Heart left ventricle (tissue), 16 donors: ENCODE results near the gene EPHB1. TPM values are rescaled to one million over a fixed set of nuclear protein-coding genes. Genes with fewer than 3 reads are reported as not detected.

Source experiments
- ATAC-seq, 4 donors: fragments of 200-7000 bp; cut with Tn5 transposase; one replicate each; pipeline ENCODE4 v1.9.1; 2020 to 2022; ENCODE audit warnings: moderate library complexity in 4 of 4, mild to moderate bottlenecking in 3 of 4, moderate number of reproducible peaks in 1 of 4
- DNase-seq, 5 donors: peaks; one replicate each; pipeline ENCODE4 v3.0.0-alpha.2; 2020
- H3K27ac ChIP-seq, 12 donors: fragments of 200-600 bp; sonication (generic) in 4 of 12; one replicate each; pipeline versions ENCODE4 v1.5.0 to v1.8.0; 2016 to 2022; ENCODE audit warnings: mild to moderate bottlenecking in 2 of 12
- H3K27me3 ChIP-seq, 9 donors: fragments of 200-600 bp; sonication (generic) in 2 of 9; one replicate each; pipeline versions ENCODE4 v1.5.1 to v1.8.0; 2016 to 2022; ENCODE audit warnings: mild to moderate bottlenecking in 3 of 9
- H3K36me3 ChIP-seq, 9 donors: fragments of 200-600 bp; sonication (generic) in 2 of 9; one replicate each; pipeline versions ENCODE4 v1.5.0 to v1.8.0; 2018 to 2022; ENCODE audit warnings: mild to moderate bottlenecking in 2 of 9
- H3K4me1 ChIP-seq, 12 donors: fragments of 200-600 bp; sonication (generic) in 4 of 12; one replicate each; pipeline versions ENCODE4 v1.5.0 to v1.8.0; 2016 to 2022; ENCODE audit warnings: mild to moderate bottlenecking in 3 of 12
- H3K4me3 ChIP-seq, 12 donors: fragments of 200-600 bp; sonication (generic) in 4 of 12; one replicate each; pipeline versions ENCODE4 v1.5.0 to v1.8.0; 2017 to 2022; ENCODE audit warnings: mild to moderate bottlenecking in 9 of 12, moderate library complexity in 4 of 12
- H3K9me3 ChIP-seq, 12 donors: fragments of 200-600 bp; sonication (generic) in 4 of 12; one replicate each; pipeline versions ENCODE4 v1.5.0 to v1.8.0; 2016 to 2022; ENCODE audit warnings: mild to moderate bottlenecking in 1 of 12
- CTCF ChIP-seq, 12 donors: fragments of 200-600 bp; sonication (generic) in 4 of 12; IDR thresholded peaks; one replicate each; pipeline versions ENCODE4 v1.5.0 to v1.8.0; 2018 to 2022; ENCODE audit warnings: antibody characterized with exemption in 12 of 12, mild to moderate bottlenecking in 5 of 12
- POLR2A ChIP-seq, 2 donors: fragments of 450-650 bp; IDR thresholded peaks; one replicate each; pipeline ENCODE4 v1.6.1; 2017; ENCODE audit warnings: antibody characterized with exemption in 2 of 2, mild to moderate bottlenecking in 2 of 2, moderate library complexity in 2 of 2
- WGBS, 4 donors: extraction: QIAGEN DNeasy Blood & Tissue Kit in 2 of 4; methylation state at CpG; one replicate each; pipeline versions ENCODE4 v1.1.5 to v1.1.7; 2013 to 2018; 5-methylcytosine and 5-hydroxymethylcytosine counted together
- intact Hi-C, 10 donors: fragments of 100-400 bp; cut with DNase I; formaldehyde crosslinking; loops; one replicate each; pipeline versions ENCODE4 v1.11.1 to v1.14.2; 2022
- polyA plus RNA-seq, 2 donors: library from polyadenylated mRNA; stranded (reverse); fragments of 200-250 nt; gene quantifications; one replicate each; pipeline ENCODE4 v1.2.3, GENCODE V29; 2013
- total RNA-seq, 9 donors: library from RNA; depleted of rRNA in 2 of 9; stranded (reverse); fragments of >200 nt in 2 of 9; fragmentation: NEBNext Ultra II Directional in 3 of 9; extraction: Animal tissue kit (Norgen Biotek cat#: 25700) in 3 of 9; gene quantifications; one replicate each; pipeline versions ENCODE4 v1.1.0 to v1.2.4, GENCODE V29; 2016 to 2023
- donor health status: ischemic (EF 13 %, LVEDD 7.1; RV severe dilation, severe dysfunction).
- donor health status: healthy with polysubstance abuse.
- donor health status: DM: no; HTN: yes; CAD: no.
- donor health status: DM: no; HTN: no; CAD: no.
- donor health status: ischemic (EF 25% LVEDD 6.9; RV normal size, moderate dysfunction).
- donor health status: ischemic (EF 25% LVEDD 5.7; RV mildly dilated, moderate dysfunction).
- donor health status: healthy.
- donor health status: DM: yes; HTN: yes; CAD: no.
- donor health status: ischemic (EF 35%, LVEDD 5.7; RV mildly dilated, moderate dysfunction).
- donor health status: nonischemic (EF 11% LVEDD 7.7; RV severe dilation, severe dysfunction).
- donor health status: DM: yes; HTN: yes; CAD: no.
- donor health status: PGD.
- donor health status: ischemic (EF 29% LVEDD 5.4; RV normal size, mild dysfunction).
- donor health status: nonischemic (EF 23%, LVEDD 6.1; RV moderate dilation, normal function).

The EPHB1 gene
- total and polyA plus RNA-seq, 11 donors, result 0.31 to 2.2 (median 1.1) TPM

DNA sequence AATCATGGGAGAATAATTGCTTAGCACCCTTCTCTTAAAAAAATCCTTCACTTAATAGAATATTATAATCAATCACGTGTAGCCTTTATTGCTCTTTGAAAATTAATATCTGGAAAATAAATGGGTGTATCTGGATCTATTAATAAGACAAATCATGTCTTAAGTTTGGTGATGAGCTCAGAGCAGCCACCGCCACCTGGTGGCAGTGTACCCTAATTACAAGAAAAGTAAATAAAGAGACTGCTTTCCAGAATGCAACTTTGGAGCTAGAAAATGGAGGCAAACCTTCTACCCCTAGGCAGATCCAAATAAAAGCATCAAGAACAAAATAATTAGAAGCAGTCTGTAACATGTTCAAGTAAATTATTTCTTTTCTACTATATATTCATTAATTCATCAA lies 43.5 kb downstream of the EPHB1 start:
- peak in 3 of 12 donors; percentile 17 to 45 (median 28) for TF ChIP-seq CTCF (IDR thresholded peaks at IDR 0.05)
- no peak for TF ChIP-seq POLR2A (IDR thresholded peaks at IDR 0.05)
- no peak overlapping the region for H3K27ac ChIP-seq
- H3K36me3 ChIP-seq, result no peaks in the 10 kb centered on the region
- peaks cover 0 to 27% (median 7%) of the 10 kb centered on the region in 12 donors for H3K9me3 ChIP-seq
- DNase-seq (no peak), ATAC-seq (no peak)
- no peaks in the 10 kb centered on the region for H3K4me1 ChIP-seq
- 43 to 60% (median 53%) methylated on average over 2 of the region's 2 CpGs for WGBS, 4 donors
- intact Hi-C loops, result no loop called here
- no peaks in the 10 kb centered on the region for H3K27me3 ChIP-seq
- no peak overlapping the region for H3K4me3 ChIP-seq

DNA sequence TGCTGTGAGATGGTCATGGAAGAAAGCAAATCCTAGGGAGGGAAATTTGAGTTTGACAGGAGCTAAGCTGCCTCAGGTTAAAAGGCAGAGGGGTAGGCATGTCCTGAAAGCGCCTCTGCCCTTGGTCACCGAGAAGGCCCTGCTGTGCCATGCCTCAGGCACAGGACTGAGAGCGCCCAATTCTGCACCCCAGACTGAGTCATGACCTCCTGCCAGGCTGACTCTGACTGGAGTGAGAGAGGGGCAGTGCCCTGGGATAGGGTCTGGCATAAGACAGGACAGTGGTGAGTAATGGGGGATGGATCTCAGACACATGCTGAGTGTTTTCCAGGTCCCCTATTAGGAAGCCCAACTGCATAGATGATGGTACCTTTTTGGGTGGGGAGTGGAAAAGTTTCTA lies 44.4 kb downstream of the EPHB1 start:
- ATAC-seq (no peak), DNase-seq (no peak)
- Histone ChIP-seq H3K27me3 (no peaks in the 10 kb centered on the region), H3K4me1 (no peaks in the 10 kb centered on the region), H3K4me3 (no peak overlapping the region), H3K36me3 (no peaks in the 10 kb centered on the region), H3K27ac (no peak overlapping the region), H3K9me3 (peaks cover 0 to 35% (median 9%) of the 10 kb centered on the region in 12 donors)
- intact Hi-C loops, result no loop called here
- WGBS, 4 donors, result 74 to 97% (median 87%) methylated on average over 3 of the region's 3 CpGs
- TF ChIP-seq POLR2A (IDR thresholded peaks at IDR 0.05) (no peak), CTCF (IDR thresholded peaks at IDR 0.05) (no peak)

DNA sequence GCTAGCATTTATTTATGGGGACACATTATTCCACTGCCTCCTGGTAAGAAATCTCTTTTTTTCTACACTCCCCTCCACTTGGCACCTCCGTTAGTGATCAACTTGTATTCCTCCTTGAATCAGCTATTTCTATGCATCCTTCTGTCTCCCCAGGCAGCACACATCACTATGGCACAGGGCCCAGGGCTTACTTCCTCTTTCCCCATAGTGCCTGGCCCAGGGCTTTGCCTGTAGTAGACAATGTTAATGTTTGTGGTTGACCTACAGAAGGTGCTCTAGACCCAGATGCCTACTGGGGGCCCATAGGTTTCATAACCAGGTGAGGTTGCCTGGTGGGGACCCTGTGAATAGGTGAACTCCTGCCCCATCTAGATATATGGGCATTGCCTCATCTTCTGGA lies 44.9 kb downstream of the EPHB1 start:
- intact Hi-C loops, result no loop called here
- TF ChIP-seq POLR2A (IDR thresholded peaks at IDR 0.05) (no peak), CTCF (IDR thresholded peaks at IDR 0.05) (no peak)

GRCh38 chr3:134840459-134840858 lies 45.4 kb downstream of the EPHB1 start:
- no peaks in the 10 kb centered on the region for H3K27me3 ChIP-seq
- DNase-seq (no peak), ATAC-seq (no peak)
- 82 to 87% (median 84%) methylated on average over 2 of the region's 2 CpGs for WGBS, 4 donors
- TF ChIP-seq CTCF (IDR thresholded peaks at IDR 0.05) (no peak), POLR2A (IDR thresholded peaks at IDR 0.05) (no peak)
- H3K27ac ChIP-seq, result no peak overlapping the region
- H3K9me3 ChIP-seq, result peaks cover 0 to 38% (median 9%) of the 10 kb centered on the region in 12 donors
- no peaks in the 10 kb centered on the region for H3K4me1 ChIP-seq
- no peak overlapping the region for H3K4me3 ChIP-seq
- intact Hi-C loops, result no loop called here
- no peaks in the 10 kb centered on the region for H3K36me3 ChIP-seq

More for the DNA sequence above, 44.9 kb downstream of the EPHB1 start:
- Histone ChIP-seq H3K27ac (no peak overlapping the region), H3K36me3 (no peaks in the 10 kb centered on the region), H3K27me3 (no peaks in the 10 kb centered on the region), H3K9me3 (peaks cover 0 to 38% (median 9%) of the 10 kb centered on the region in 12 donors), H3K4me3 (no peak overlapping the region), H3K4me1 (no peaks in the 10 kb centered on the region)
- 58 to 86% (median 74%) methylated on average over 1 of the region's 1 CpG for WGBS, 4 donors
- DNase-seq, result peak in 1 of 5 donors; percentile 42
- ATAC-seq, result no peak
